IPS-18a (cell line): ENCODE data around the gene RAB4B.
"Not testable (repeated sequence)": the region's sequence is repeated elsewhere in the genome, so short reads cannot be mapped to it uniquely, and the experiment has no call there.

Experiments
- H3K27ac ChIP-seq: one replicate; pipeline ENCODE4 v1.5.1; 2013; ENCODE audit warnings: low read length
- H3K27me3 ChIP-seq: one replicate; pipeline ENCODE4 v1.6.1; 2013; ENCODE audit warnings: mild to moderate bottlenecking, low read length; ENCODE audit not compliant: control insufficient read depth, insufficient read depth
- H3K36me3 ChIP-seq: one replicate; pipeline ENCODE4 v1.6.1; 2013; ENCODE audit warnings: low read depth, low read length; ENCODE audit not compliant: control insufficient read depth
- H3K4me1 ChIP-seq: one replicate; pipeline ENCODE4 v1.6.1; 2013; ENCODE audit warnings: low read depth, low read length; ENCODE audit not compliant: control insufficient read depth
- H3K4me3 ChIP-seq: one replicate; pipeline ENCODE4 v1.5.1; 2013; ENCODE audit warnings: low read length
- H3K9ac ChIP-seq: one replicate; pipeline ENCODE4 v1.6.1; 2013; ENCODE audit warnings: mild to moderate bottlenecking, low read length, moderate library complexity
- H3K9me3 ChIP-seq: one replicate; pipeline ENCODE4 v1.6.1; 2013; ENCODE audit warnings: low read depth, low read length; ENCODE audit not compliant: control insufficient read depth

Gene RAB4B

GRCh38 chr19:40822161-40822560 is 44.1 kb downstream of the RAB4B start:
- Histone ChIP-seq H3K27ac (no peak overlapping the region), H3K9ac (no peak overlapping the region), H3K4me1 (no peaks in the 10 kb centered on the region), H3K4me3 (no peak overlapping the region), H3K27me3 (peaks cover 3% of the 10 kb centered on the region), H3K36me3 (no peaks in the 10 kb centered on the region), H3K9me3 (no peaks in the 10 kb centered on the region)

DNA sequence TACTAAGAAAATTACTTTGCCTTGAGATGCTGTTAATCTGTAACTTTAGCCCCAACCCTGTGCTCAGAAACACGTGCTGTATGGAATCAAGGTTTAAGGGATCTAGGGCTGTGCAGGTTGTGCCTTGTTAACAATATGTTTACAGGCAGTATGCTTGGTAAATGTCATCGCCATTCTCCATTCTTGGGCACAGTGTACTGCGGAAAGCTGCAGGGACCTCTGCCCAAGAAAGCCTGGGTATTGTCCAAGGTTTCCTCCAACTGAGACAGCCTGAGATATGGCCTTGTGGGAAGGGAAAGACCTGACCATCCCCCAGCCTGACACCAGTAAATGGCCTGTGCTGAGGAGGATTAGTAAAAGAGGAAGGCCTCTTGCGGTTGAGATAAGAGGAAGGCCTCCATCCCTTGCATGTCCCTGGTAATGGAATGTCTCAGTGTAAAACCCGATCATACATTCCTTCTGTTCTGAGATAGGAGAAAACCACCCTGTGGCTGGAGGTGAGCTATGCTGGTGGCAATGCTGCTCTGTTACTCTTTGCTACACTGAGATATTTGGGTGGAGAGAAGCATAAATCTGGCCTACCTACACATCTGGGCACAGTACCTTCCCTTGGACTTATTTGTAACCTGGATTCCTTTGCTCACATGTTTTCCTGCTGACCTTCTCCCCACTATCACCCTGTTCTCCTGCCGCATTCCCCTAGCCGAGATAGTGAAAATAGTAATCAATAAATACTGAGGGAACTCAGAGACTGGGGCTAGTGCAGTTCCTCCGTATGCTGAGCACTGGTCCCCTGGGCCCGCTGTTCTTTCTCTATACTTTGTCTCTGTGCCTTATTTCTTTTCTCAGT is 44.9 kb downstream of the RAB4B start:
- H3K4me1 ChIP-seq, H3K4me3 ChIP-seq, H3K9ac ChIP-seq, H3K27me3 ChIP-seq, H3K9me3 ChIP-seq, H3K27ac ChIP-seq, H3K36me3 ChIP-seq: not testable (repeated sequence)

- H3K27ac ChIP-seq, H3K9me3 ChIP-seq, H3K4me3 ChIP-seq, H3K36me3 ChIP-seq, H3K4me1 ChIP-seq, H3K9ac ChIP-seq, H3K27me3 ChIP-seq: not testable (repeated sequence)
Measured at GRCh38 chr19:40824916-40825315, 46.9 kb downstream of the RAB4B start.

GRCh38 chr19:40825460-40826095 is 47.5 kb downstream of the RAB4B start:
- not testable (repeated sequence) for H3K9me3 ChIP-seq, H3K27me3 ChIP-seq, H3K9ac ChIP-seq, H3K4me1 ChIP-seq, H3K27ac ChIP-seq, H3K4me3 ChIP-seq, H3K36me3 ChIP-seq

DNA sequence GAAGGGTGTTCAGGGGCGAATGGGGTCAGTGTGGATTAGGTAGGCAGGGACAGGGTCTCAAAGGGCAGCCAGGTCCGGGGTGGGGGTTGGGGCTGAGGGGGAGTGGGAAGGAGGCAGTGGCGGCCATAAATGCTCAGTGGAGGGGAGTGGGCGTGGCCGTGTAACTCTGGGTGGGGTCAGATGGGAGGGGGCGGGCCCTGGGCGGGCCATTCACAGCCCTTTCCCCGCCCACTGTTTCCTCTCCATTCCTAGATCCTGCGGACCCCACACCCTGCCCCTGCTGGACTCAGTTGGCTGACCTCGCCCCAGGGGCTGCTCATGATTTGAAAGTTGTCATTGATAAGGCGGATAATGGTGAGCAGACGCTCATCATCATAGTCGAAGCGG is 48.3 kb downstream of the RAB4B start:
- not testable (repeated sequence) for H3K27ac ChIP-seq, H3K27me3 ChIP-seq, H3K9ac ChIP-seq, H3K4me1 ChIP-seq, H3K36me3 ChIP-seq, H3K9me3 ChIP-seq, H3K4me3 ChIP-seq

DNA sequence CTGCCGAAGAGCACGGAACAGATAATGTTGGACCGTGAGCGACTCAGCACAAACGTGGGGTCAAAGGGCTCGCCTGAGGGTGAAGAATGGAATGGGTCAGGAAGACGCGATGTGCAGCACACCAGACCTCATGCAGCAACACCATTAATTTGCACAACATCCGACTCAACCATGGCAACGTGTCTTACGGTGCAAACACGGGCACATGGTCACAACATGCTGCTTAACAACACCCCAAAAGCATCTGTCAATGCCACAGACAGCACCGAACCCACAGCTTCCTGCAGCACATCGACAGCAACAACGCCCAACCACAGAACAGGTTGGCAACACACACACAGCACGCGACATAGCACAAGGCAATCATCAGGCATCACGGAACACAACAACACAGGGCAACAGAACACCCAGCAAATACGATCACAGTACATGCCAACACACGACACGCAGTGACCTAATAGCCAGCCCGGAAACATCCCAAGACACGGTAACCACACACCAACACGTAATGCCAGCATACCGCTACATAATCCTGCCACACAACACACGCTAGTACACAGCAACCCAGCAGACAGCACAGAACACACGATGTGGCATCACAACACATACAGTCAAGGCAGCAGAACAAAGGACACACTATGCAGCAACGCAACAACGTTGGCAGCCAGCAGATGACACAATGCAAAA is 48.8 kb downstream of the RAB4B start:
- not testable (repeated sequence) for H3K4me1 ChIP-seq, H3K4me3 ChIP-seq, H3K27me3 ChIP-seq, H3K9me3 ChIP-seq, H3K27ac ChIP-seq, H3K36me3 ChIP-seq, H3K9ac ChIP-seq

DNA sequence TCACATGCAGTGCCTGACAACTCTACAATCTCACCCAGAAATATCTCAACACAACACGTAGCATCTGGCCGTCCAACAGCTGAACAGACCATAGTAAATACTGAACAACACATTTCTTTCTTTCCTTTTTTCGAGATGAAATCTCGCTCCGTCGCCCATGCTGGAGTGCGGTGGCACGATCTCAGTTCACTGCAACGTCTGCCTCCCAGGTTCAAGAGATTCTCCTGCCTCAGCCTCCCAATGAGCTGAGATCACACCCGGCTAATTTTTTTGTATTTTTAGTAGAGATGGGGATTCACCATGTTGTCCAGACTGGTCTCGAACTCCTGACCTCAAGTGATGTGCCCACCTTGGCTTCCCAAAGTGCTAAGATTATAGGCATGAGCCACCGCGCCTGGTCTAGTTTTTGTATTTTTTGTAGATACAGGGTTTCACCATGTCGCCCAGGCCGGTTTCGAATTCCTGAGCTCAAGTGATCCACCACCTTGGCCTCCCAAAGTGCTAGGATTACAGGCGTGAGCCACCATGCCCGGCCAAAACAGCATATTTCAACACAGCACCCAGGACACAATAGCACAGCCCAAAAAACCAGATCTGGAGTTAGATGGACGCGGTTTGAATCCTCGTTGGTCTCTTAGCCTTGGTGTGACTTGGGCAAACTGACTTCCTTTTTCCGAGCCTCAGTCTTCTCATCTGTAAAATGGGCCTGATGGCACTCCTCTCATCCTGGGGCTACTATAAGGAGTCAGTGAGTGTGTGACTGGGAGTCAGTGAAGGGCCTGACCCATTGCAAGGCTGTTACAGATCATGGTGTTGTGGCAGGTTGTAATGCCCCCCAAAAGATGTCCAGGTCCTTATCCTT is 49.6 kb downstream of the RAB4B start:
- Histone ChIP-seq H3K4me3 (no peak overlapping the region), H3K9me3 (no peaks in the 10 kb centered on the region), H3K36me3 (no peaks in the 10 kb centered on the region), H3K9ac (no peak overlapping the region), H3K27ac (no peak overlapping the region), H3K27me3 (no peaks in the 10 kb centered on the region), H3K4me1 (no peaks in the 10 kb centered on the region)

DNA sequence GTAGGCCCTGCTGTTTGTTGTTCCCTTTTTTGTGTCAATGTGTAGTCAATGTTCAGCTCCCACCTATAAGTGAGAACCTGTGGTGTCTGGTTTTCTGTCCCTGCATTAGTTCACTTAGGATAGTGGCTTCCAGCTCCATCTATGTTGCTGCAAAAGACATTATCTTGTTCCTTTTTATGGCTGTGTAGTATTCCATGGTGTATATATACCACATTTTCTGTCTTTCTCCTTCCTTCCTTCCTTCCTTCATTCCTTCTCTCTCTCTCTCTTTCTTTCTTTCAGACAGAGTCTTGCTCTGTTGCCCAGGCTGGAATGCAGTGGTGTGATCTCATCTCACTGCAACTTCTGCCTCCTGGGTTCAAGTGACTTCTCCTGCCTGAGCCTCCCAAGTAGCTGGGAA is 51.2 kb downstream of the RAB4B start:
- Histone ChIP-seq H3K9me3 (no peaks in the 10 kb centered on the region), H3K36me3 (no peaks in the 10 kb centered on the region), H3K4me3 (no peak overlapping the region), H3K4me1 (no peaks in the 10 kb centered on the region), H3K9ac (no peak overlapping the region), H3K27me3 (no peaks in the 10 kb centered on the region), H3K27ac (no peak overlapping the region)

DNA sequence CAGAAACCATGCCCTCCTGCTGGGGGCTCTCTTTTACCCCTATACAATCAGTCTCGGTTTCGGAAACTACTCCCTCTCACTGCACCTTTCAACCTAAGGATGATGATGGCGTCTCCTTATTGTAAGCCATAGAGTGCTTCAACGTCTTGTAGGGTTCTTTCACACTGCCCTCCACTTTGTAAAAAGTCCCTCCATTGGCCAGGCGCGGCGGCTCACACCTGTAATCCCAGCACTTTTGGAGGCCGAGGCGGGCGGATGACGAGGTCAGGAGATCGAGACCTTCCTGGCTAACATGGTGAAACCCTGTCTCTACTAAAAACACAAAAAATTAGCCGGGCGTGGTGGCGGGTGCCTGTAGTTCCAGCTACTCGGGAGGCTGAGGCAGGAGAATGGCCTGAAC is 52.7 kb downstream of the RAB4B start:
- H3K27ac ChIP-seq, H3K27me3 ChIP-seq, H3K9ac ChIP-seq, H3K4me1 ChIP-seq, H3K9me3 ChIP-seq, H3K4me3 ChIP-seq, H3K36me3 ChIP-seq: not testable (repeated sequence)

DNA sequence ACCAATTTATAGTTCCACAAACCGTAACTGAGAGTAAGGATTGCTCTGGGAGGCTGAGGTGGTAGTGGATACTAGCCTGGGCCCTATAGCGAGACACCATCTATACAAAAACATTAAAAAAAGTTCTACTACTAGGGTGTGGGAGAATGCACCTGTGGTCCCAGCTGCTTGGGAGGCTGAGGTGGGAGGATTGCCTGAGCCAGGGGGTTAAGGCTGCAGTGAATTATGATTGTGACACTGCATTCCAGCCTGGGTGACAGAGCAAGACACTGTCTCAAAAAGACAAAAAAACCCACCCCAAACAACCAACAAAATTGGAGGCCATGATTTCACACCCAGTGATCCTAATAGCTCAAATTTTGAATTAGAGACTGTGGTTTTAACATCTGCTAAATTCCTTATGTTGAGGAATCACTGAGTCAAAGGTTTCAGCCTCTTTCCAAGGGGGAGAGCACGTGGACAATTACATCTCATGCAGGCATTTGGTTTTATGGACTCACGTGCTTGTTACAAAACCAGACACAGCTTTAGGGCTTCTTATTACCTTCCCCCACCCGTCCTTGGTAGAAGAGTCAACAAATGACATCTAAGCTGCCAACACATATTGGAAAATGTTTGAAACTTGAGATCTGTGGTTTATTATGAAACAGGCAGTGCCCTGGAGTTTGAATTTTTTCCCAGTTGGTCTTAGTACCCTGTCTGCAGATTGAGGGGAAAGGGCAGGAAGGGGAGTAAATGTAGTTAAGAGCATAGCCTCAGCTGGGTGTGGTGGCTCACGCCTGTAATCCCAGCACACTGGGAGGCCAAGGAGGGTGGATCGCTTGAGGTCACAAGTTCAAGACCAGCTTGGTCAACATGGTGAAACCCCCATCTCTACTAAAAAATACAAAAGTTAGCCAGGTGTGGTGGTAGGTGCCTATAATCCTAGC is 53.7 kb downstream of the RAB4B start:
- Histone ChIP-seq H3K36me3 (no peaks in the 10 kb centered on the region), H3K9me3 (no peaks in the 10 kb centered on the region), H3K9ac (no peak overlapping the region), H3K4me1 (no peaks in the 10 kb centered on the region), H3K27ac (no peak overlapping the region), H3K27me3 (no peaks in the 10 kb centered on the region), H3K4me3 (no peak overlapping the region)

DNA sequence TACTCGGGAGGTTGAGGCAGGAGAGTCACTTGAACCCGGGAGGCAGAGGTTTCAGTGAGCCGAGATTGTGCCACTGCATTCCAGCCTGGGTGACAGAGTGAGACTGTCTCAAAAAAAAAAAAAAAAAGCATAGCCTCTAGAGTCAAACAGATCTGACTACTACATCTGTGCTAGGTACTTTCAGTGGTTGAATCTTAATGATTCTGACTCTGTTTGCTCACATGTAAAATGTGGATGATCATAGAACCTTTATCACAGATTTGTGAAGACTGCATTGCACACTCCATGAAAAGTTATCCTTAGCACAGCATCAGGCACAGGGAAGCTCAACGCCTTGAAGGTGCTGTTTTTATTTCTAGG is 54.4 kb downstream of the RAB4B start:
- H3K9ac ChIP-seq = not testable (repeated sequence)

More for the DNA sequence above, 54.4 kb downstream of the RAB4B start:
- H3K27ac ChIP-seq, H3K4me1 ChIP-seq, H3K36me3 ChIP-seq, H3K27me3 ChIP-seq, H3K9me3 ChIP-seq, H3K4me3 ChIP-seq: not testable (repeated sequence)
